Calu3 (cell line): Measurements from ENCODE around the gene TRPM8. TPM values are rescaled to one million over a fixed set of nuclear protein-coding genes. Genes with fewer than 3 reads are reported as not detected.

Source experiments
- BruUV-seq: library from RNA; stranded (reverse); fragments of 400-500 nt; replicated peaks from 2 replicates; lab custom pipeline; 2021; lab: Mats Ljungman, UMichigan
- CTCF ChIA-PET: fragments of 300-600 bp; sonication (Branson Sonifier 250); formaldehyde crosslinking; loops from one replicate; lab custom pipeline; 2022; ENCODE audit warnings: antibody characterized with exemption; lab: Charles Lee
- DNase-seq: peaks from one replicate; pipeline ENCODE4 v3.0.0; 2022
- H3K27ac Mint-ChIP-seq: one replicate; pipeline ENCODE4 v1.8.0; 2022; ENCODE audit warnings: mixed read lengths; ENCODE audit not compliant: unreplicated experiment
- H3K27me3 Mint-ChIP-seq: one replicate; pipeline ENCODE4 v1.8.0; 2022; ENCODE audit warnings: mixed read lengths; ENCODE audit not compliant: unreplicated experiment
- H3K36me3 Mint-ChIP-seq: one replicate; pipeline ENCODE4 v1.8.0; 2022; ENCODE audit warnings: mild to moderate bottlenecking, moderate library complexity, mixed read lengths; ENCODE audit not compliant: insufficient read depth, unreplicated experiment
- H3K4me1 Mint-ChIP-seq: one replicate; pipeline ENCODE4 v1.8.0; 2022; ENCODE audit warnings: mild to moderate bottlenecking, low read depth, mixed read lengths; ENCODE audit not compliant: unreplicated experiment
- H3K4me3 Mint-ChIP-seq: one replicate; pipeline ENCODE4 v1.8.0; 2022; ENCODE audit warnings: mild to moderate bottlenecking, low read depth, moderate library complexity, mixed read lengths; ENCODE audit not compliant: unreplicated experiment
- H3K9me3 Mint-ChIP-seq: one replicate; pipeline ENCODE4 v1.8.0; 2022; ENCODE audit warnings: low read depth, mixed read lengths; ENCODE audit not compliant: unreplicated experiment
- CTCF ChIP-seq: fragments of 200-600 bp; IDR thresholded peaks from one replicate; pipeline ENCODE4 v1.8.0; 2022; ENCODE audit warnings: antibody characterized with exemption; ENCODE audit not compliant: unreplicated experiment
- intact Hi-C: fragments of 100-400 bp; cut with micrococcal nuclease; formaldehyde crosslinking; loops from one replicate; pipeline ENCODE4 v1.10.0; 2022; ENCODE audit not compliant: unreplicated experiment
- total RNA-seq: library from RNA; stranded (reverse); gene quantifications from 2 replicates; pipeline ENCODE4 v1.2.3, GENCODE V29; 2022

TRPM8 gene
- total RNA-seq, 1 experiment from 2014 or later, result 1.1 TPM

DNA sequence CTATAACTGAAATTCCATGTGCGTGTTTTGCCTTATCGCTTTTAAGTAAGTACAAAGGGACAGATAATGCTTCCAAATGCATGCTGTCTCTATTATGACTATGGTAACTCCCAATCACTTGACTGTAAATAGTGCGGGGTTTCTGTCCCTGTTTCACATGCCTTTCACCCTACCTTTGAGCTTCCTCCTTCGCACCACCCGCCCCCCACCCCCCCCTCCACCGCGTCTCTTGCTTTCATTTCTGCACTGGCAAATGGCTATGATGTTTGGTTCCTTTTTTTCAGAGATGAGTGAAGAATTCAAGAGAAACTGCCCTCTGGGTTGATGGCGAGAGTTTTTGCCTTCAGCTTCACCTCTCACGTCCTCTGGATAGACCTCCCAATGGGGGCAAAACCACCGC lies 108.3 kb downstream of the TRPM8 start:
- TF ChIP-seq CTCF, result no peak
- intact Hi-C loops, result no loop called here
- Mint-ChIP-seq H3K36me3 (no peaks in the 10 kb centered on the region), H3K4me1 (peaks cover 28% of the 10 kb centered on the region), H3K4me3 (no peak overlapping the region), H3K27me3 (no peaks in the 10 kb centered on the region), H3K27ac (no peak overlapping the region), H3K9me3 (peaks cover 10% of the 10 kb centered on the region)
- no TSS peak for BruUV-seq
- no peak for DNase-seq
- CTCF ChIA-PET, result interaction anchor here (0.6 kb wide), 1 partner anchor 1638 kb away, joined by 5 read pairs; no protein-coding TSS in a partner anchor

DNA sequence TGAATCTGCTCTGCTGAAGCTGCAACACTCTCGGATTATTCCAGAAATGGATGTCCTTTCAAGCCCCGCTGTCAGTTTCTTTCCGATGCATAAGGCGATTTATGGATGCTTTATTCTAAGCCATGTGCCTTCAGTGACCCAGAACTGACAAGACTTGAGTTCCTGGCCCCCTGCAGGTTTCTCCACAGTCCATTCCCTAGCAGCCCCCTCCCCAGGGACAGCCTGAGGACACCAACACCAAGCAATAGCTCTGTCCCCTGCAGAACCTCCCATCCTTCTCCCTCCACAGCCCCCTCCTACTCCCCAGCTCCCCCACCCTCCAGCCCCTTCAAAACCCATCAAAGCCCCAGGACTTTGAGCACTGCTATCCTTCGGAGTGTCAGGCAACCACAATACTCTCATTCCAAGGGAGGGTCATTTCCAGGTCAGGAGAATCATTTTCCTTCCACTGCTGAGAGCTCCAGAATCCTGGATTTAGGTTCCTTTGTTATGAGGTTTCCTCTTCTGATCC lies 108.8 kb downstream of the TRPM8 start:
- BruUV-seq, result no TSS peak
- CTCF ChIA-PET, result interaction anchor here (0.6 kb wide), 1 partner anchor 1638 kb away, joined by 5 read pairs; no protein-coding TSS in a partner anchor
- no peak for DNase-seq
- H3K27ac Mint-ChIP-seq, result no peak overlapping the region
- H3K27me3 Mint-ChIP-seq, result no peaks in the 10 kb centered on the region
- peaks cover 10% of the 10 kb centered on the region for H3K9me3 Mint-ChIP-seq
- H3K36me3 Mint-ChIP-seq, result no peaks in the 10 kb centered on the region
- H3K4me1 Mint-ChIP-seq, result peaks cover 28% of the 10 kb centered on the region
- H3K4me3 Mint-ChIP-seq, result no peak overlapping the region
- no peak for TF ChIP-seq CTCF
- intact Hi-C loops, result no loop called here

GRCh38 chr2:234026693-234027254 lies 109.6 kb downstream of the TRPM8 start:
- BruUV-seq, result no TSS peak
- Mint-ChIP-seq H3K36me3 (no peaks in the 10 kb centered on the region), H3K4me3 (no peak overlapping the region), H3K27ac (no peak overlapping the region), H3K27me3 (no peaks in the 10 kb centered on the region), H3K9me3 (peaks cover 10% of the 10 kb centered on the region), H3K4me1 (peaks cover 28% of the 10 kb centered on the region)
- CTCF ChIA-PET, result no interaction called here
- no peak for TF ChIP-seq CTCF
- no peak for DNase-seq
- intact Hi-C loops, result no loop called here

DNA sequence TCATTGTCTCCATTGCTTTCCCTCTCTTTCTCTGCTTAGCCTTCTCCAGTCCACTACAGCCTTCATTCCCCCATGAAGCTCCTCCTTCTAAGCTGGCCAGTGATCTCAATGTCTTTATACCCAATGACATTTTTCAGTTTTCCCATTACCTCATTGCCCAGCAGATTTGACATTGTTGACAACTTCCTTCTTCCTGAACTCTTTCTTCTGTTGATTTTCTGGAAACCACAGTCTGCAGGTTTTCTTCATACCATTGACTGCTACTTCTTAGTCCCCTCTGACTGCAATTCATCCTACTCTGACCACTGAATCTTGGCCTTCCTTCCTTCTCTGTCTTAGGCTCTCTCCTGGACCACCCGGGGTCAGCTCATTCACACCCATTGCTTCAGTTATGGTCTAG lies 110.5 kb downstream of the TRPM8 start:
- Mint-ChIP-seq H3K4me1 (peaks cover 28% of the 10 kb centered on the region), H3K4me3 (no peak overlapping the region), H3K9me3 (peaks cover 8% of the 10 kb centered on the region), H3K27me3 (no peaks in the 10 kb centered on the region), H3K36me3 (no peaks in the 10 kb centered on the region), H3K27ac (no peak overlapping the region)
- no peak for TF ChIP-seq CTCF
- intact Hi-C loops, result no loop called here
- no TSS peak for BruUV-seq
- CTCF ChIA-PET, result interaction anchor here (0.6 kb wide), 1 partner anchor 50 kb away, joined by 4 read pairs; no protein-coding TSS in a partner anchor
- no peak for DNase-seq
